ENCODE measurements around the gene NEK9.
"Not testable (repeated sequence)": the region's sequence is repeated elsewhere in the genome, so short reads cannot be mapped to it uniquely, and the experiment has no call there.

NEK9 gene

GRCh38 chr14:75067765-75068164 lies 59.1 kb downstream of the NEK9 start:
- Histone ChIP-seq H3K4me3 (ENCODE audit: insufficient read depth in 1 of 2, low read depth in 1 of 2, low read length in 2 of 2) (peak overlapping the region in 1 of 2 experiments; percentile 78), H3K4me1 (ENCODE audit: control insufficient read depth, insufficient read depth, low read depth, low read length) (peaks cover 10% of the 10 kb centered on the region), H3K9ac (ENCODE audit: low read length) (peak overlapping the region; percentile 90), H3K79me1 (replicated peaks; ENCODE audit: low read length, poor library complexity, severe bottlenecking) (peaks cover 12% of the 10 kb centered on the region)
- not testable (repeated sequence) for H3K23ac ChIP-seq (ENCODE audit: low read length in 2 of 2); H2AFZ ChIP-seq (ENCODE audit: low read depth, low read length); H2BK120ac ChIP-seq (ENCODE audit: low read depth, low read length); H3K36me3 ChIP-seq (ENCODE audit: control insufficient read depth in 1 of 2, insufficient read depth in 2 of 2, low read depth in 1 of 2, low read length in 2 of 2); H4K91ac ChIP-seq (ENCODE audit: low read length); H2BK12ac ChIP-seq (ENCODE audit: low read length in 2 of 2); H3K4ac ChIP-seq (ENCODE audit: low read depth in 1 of 2, low read length in 2 of 2); H2BK15ac ChIP-seq (ENCODE audit: low read depth, poor library complexity, severe bottlenecking); H3K27me3 ChIP-seq (ENCODE audit: control insufficient read depth in 1 of 2, insufficient read depth in 1 of 2, low read length in 2 of 2); H3K14ac ChIP-seq (ENCODE audit: low read length in 2 of 2); H3K9me3 ChIP-seq (ENCODE audit: control insufficient read depth, low read length); H4K8ac ChIP-seq (ENCODE audit: low read length); H3K27ac ChIP-seq (ENCODE audit: low read length, poor library complexity, severe bottlenecking); DNase-seq; H3K4me2 ChIP-seq (ENCODE audit: low read length, poor library complexity, severe bottlenecking); H2BK5ac ChIP-seq (ENCODE audit: low read depth, low read length, poor library complexity, severe bottlenecking); H3K18ac ChIP-seq (ENCODE audit: low read depth in 1 of 2, low read length in 2 of 2); H2AK5ac ChIP-seq (ENCODE audit: low read length, severe bottlenecking)
- 84% methylated on average over 4 of the region's 4 CpGs for WGBS

GRCh38 chr14:75067212-75067611 lies 59.6 kb downstream of the NEK9 start:
- no peak overlapping the region for H3K4me3 ChIP-seq (ENCODE audit: insufficient read depth in 1 of 2, low read depth in 1 of 2, low read length in 2 of 2)
- no peak overlapping the region for H3K4ac ChIP-seq (ENCODE audit: low read depth in 1 of 2, low read length in 2 of 2)
- no peak overlapping the region for H3K4me2 ChIP-seq (ENCODE audit: low read length, poor library complexity, severe bottlenecking)
- 94% methylated on average over 1 of the region's 1 CpG for WGBS
- no peak overlapping the region for H2AFZ ChIP-seq (ENCODE audit: low read depth, low read length)
- H2BK15ac ChIP-seq (ENCODE audit: low read depth, poor library complexity, severe bottlenecking): no peak overlapping the region
- H3K18ac ChIP-seq (ENCODE audit: low read depth in 1 of 2, low read length in 2 of 2): no peak overlapping the region
- no peak overlapping the region for H3K27ac ChIP-seq (ENCODE audit: low read length, poor library complexity, severe bottlenecking)
- H2BK12ac ChIP-seq (ENCODE audit: low read length in 2 of 2): no peak overlapping the region
- no peak overlapping the region for H3K23ac ChIP-seq (ENCODE audit: low read length in 2 of 2)
- no peaks in the 10 kb centered on the region for H3K9me3 ChIP-seq (ENCODE audit: control insufficient read depth, low read length)
- no peak overlapping the region for H4K8ac ChIP-seq (ENCODE audit: low read length)
- no peak overlapping the region for H4K91ac ChIP-seq (ENCODE audit: low read length)
- peaks cover 12% of the 10 kb centered on the region for H3K79me1 ChIP-seq (replicated peaks; ENCODE audit: low read length, poor library complexity, severe bottlenecking)
- DNase-seq: no peak
- no peak overlapping the region for H2BK120ac ChIP-seq (ENCODE audit: low read depth, low read length)
- H3K9ac ChIP-seq (ENCODE audit: low read length): no peak overlapping the region
- no peak overlapping the region for H2AK5ac ChIP-seq (ENCODE audit: low read length, severe bottlenecking)
- H2BK5ac ChIP-seq (ENCODE audit: low read depth, low read length, poor library complexity, severe bottlenecking): no peak overlapping the region
- no peaks in the 10 kb centered on the region for H3K36me3 ChIP-seq (ENCODE audit: control insufficient read depth in 1 of 2, insufficient read depth in 2 of 2, low read depth in 1 of 2, low read length in 2 of 2)
- peaks cover 10% of the 10 kb centered on the region for H3K4me1 ChIP-seq (ENCODE audit: control insufficient read depth, insufficient read depth, low read depth, low read length)
- no peaks in the 10 kb centered on the region for H3K27me3 ChIP-seq (ENCODE audit: control insufficient read depth in 1 of 2, insufficient read depth in 1 of 2, low read length in 2 of 2)
- no peak overlapping the region for H3K14ac ChIP-seq (ENCODE audit: low read length in 2 of 2)

GRCh38 chr14:75066691-75067090 lies 60.2 kb downstream of the NEK9 start:
- no peaks in the 10 kb centered on the region for H3K36me3 ChIP-seq (ENCODE audit: control insufficient read depth in 1 of 2, insufficient read depth in 2 of 2, low read depth in 1 of 2, low read length in 2 of 2)
- no peak overlapping the region for H3K27ac ChIP-seq (ENCODE audit: low read length, poor library complexity, severe bottlenecking)
- peaks cover 10% of the 10 kb centered on the region for H3K4me1 ChIP-seq (ENCODE audit: control insufficient read depth, insufficient read depth, low read depth, low read length)
- no peak overlapping the region for H3K9ac ChIP-seq (ENCODE audit: low read length)
- H3K18ac ChIP-seq (ENCODE audit: low read depth in 1 of 2, low read length in 2 of 2): no peak overlapping the region
- peaks cover 12% of the 10 kb centered on the region for H3K79me1 ChIP-seq (replicated peaks; ENCODE audit: low read length, poor library complexity, severe bottlenecking)
- no peak overlapping the region for H2BK120ac ChIP-seq (ENCODE audit: low read depth, low read length)
- H3K4me2 ChIP-seq (ENCODE audit: low read length, poor library complexity, severe bottlenecking): no peak overlapping the region
- no peak overlapping the region for H2BK12ac ChIP-seq (ENCODE audit: low read length in 2 of 2)
- H3K4me3 ChIP-seq (ENCODE audit: insufficient read depth in 1 of 2, low read depth in 1 of 2, low read length in 2 of 2): no peak overlapping the region
- no peak overlapping the region for H2BK5ac ChIP-seq (ENCODE audit: low read depth, low read length, poor library complexity, severe bottlenecking)
- H4K8ac ChIP-seq (ENCODE audit: low read length): no peak overlapping the region
- H3K9me3 ChIP-seq (ENCODE audit: control insufficient read depth, low read length): no peaks in the 10 kb centered on the region
- no peak overlapping the region for H2AFZ ChIP-seq (ENCODE audit: low read depth, low read length)
- 93% methylated on average over 3 of the region's 3 CpGs for WGBS
- H4K91ac ChIP-seq (ENCODE audit: low read length): no peak overlapping the region
- no peaks in the 10 kb centered on the region for H3K27me3 ChIP-seq (ENCODE audit: control insufficient read depth in 1 of 2, insufficient read depth in 1 of 2, low read length in 2 of 2)
- H2AK5ac ChIP-seq (ENCODE audit: low read length, severe bottlenecking): no peak overlapping the region
- DNase-seq: no peak
- no peak overlapping the region for H3K23ac ChIP-seq (ENCODE audit: low read length in 2 of 2)
- no peak overlapping the region for H2BK15ac ChIP-seq (ENCODE audit: low read depth, poor library complexity, severe bottlenecking)
- no peak overlapping the region for H3K4ac ChIP-seq (ENCODE audit: low read depth in 1 of 2, low read length in 2 of 2)
- no peak overlapping the region for H3K14ac ChIP-seq (ENCODE audit: low read length in 2 of 2)

- Histone ChIP-seq H3K36me3 (ENCODE audit: control insufficient read depth in 1 of 2, insufficient read depth in 2 of 2, low read depth in 1 of 2, low read length in 2 of 2) (peaks cover 0 to 7% of the 10 kb centered on the region in 2 experiments), H3K14ac (ENCODE audit: low read length in 2 of 2) (no peak overlapping the region), H3K4me1 (ENCODE audit: control insufficient read depth, insufficient read depth, low read depth, low read length) (peaks cover 3% of the 10 kb centered on the region), H2AK5ac (ENCODE audit: low read length, severe bottlenecking) (no peak overlapping the region), H2BK5ac (ENCODE audit: low read depth, low read length, poor library complexity, severe bottlenecking) (no peak overlapping the region), H3K27ac (ENCODE audit: low read length, poor library complexity, severe bottlenecking) (no peak overlapping the region), H2AFZ (ENCODE audit: low read depth, low read length) (no peak overlapping the region), H3K4me2 (ENCODE audit: low read length, poor library complexity, severe bottlenecking) (peak overlapping the region; percentile 97), H3K9ac (ENCODE audit: low read length) (peak overlapping the region; percentile 91), H3K23ac (ENCODE audit: low read length in 2 of 2) (no peak overlapping the region), H2BK120ac (ENCODE audit: low read depth, low read length) (no peak overlapping the region), H4K91ac (ENCODE audit: low read length) (no peak overlapping the region), H3K79me1 (replicated peaks; ENCODE audit: low read length, poor library complexity, severe bottlenecking) (peaks cover 17% of the 10 kb centered on the region), H2BK15ac (ENCODE audit: low read depth, poor library complexity, severe bottlenecking) (no peak overlapping the region), H3K9me3 (ENCODE audit: control insufficient read depth, low read length) (no peaks in the 10 kb centered on the region), H3K4me3 (ENCODE audit: insufficient read depth in 1 of 2, low read depth in 1 of 2, low read length in 2 of 2) (peak overlapping the region; percentile 80 to 95), H3K27me3 (ENCODE audit: control insufficient read depth in 1 of 2, insufficient read depth in 1 of 2, low read length in 2 of 2) (no peaks in the 10 kb centered on the region), H4K8ac (ENCODE audit: low read length) (no peak overlapping the region), H3K18ac (ENCODE audit: low read depth in 1 of 2, low read length in 2 of 2) (no peak overlapping the region), H3K4ac (ENCODE audit: low read depth in 1 of 2, low read length in 2 of 2) (no peak overlapping the region), H2BK12ac (ENCODE audit: low read length in 2 of 2) (no peak overlapping the region)
- 66% methylated on average over 7 of the region's 8 CpGs for WGBS
- DNase-seq: no peak
These were observed 62.7 kb downstream of the NEK9 start for GRCh38 chr14:75064205-75064567.
